Stimulated activated CD4-positive, alpha-beta T cell treated with anti-CD3 and anti-CD28 coated beads, TNF-alpha, amount 100 ng/mL, for 4 hours (primary cell): ENCODE measurements around the gene RBM20.

ENCODE experiments used
- DNase-seq, 3 experiments: peaks; one replicate each; pipeline ENCODE4 v3.0.0-alpha.2; 2020; ENCODE audit warnings: low read depth in 3 of 3

Gene RBM20

DNA sequence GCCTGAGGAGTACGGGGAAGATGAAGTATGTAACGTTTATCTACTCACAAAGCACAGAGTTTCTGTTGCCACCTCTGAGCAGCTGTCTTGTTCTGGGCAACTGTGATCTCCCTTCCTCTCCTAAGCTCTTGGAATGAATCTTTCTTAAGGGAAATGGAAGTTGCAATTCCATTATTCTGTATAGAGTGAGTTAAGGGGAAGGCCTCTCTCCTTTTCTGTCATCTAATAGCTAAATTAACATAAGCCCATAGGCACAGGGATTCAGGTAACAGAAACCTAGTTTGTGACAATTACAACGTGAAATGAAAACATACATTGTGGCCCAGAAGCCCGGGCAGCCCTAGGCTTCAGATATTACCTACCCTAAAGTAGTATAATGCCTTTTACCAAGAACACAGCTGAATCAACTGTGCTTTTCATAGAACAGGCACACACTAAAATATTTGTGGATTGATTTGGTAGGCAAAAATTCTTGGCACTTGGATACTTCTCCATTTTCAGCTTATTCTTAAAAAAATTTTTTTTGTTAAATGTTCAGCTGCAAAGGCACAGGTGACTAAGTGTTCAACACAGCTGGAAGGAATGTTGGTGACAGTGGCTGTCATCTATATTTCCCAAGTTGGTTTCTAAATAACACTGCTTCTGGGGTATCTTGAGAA, 223.8 kb downstream of the RBM20 start:
- no peak for DNase-seq

DNA sequence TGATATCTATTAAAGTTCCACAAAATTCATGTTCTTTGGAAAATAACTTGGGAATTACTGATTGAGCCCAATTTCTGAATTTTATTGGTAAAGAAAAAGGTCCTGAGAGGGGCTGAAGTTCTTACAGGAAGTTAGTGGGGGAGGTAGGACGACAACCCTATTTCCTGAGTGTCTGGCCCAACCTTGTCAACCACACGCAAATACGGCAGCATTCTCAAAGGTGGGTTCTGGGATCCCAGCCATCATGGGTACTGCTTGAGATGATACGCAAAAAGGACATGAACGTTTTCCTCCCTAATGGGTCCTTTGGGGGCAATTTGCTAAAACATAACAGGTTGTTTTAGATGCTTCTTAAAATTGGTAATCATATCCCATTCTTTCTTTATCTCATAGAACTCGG, 224.8 kb downstream of the RBM20 start:
- no peak for DNase-seq

DNA sequence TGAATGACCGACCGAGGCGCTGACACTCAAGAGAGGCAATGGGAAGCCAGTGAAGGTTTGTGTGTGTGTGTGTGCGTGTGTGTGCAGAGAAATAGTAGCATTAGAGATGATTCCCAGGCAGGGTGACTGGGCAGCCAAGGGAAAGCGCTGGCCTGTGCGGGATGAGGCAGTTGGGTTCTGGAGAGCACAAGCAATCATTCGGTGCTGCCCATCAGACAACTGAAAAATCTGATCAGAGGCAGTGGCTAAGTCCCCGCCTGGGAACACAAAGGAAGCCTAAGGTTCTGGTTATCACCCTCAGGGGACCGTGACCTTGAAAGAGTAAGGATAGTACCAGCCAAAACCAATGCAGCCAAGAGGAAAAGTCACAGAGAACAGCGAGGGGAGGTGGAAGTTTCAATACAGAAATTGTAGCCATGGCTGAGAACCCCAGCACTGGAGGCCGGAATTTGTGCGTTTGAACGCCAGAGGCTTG, 226.7 kb downstream of the RBM20 start:
- DNase-seq, result no peak

DNA sequence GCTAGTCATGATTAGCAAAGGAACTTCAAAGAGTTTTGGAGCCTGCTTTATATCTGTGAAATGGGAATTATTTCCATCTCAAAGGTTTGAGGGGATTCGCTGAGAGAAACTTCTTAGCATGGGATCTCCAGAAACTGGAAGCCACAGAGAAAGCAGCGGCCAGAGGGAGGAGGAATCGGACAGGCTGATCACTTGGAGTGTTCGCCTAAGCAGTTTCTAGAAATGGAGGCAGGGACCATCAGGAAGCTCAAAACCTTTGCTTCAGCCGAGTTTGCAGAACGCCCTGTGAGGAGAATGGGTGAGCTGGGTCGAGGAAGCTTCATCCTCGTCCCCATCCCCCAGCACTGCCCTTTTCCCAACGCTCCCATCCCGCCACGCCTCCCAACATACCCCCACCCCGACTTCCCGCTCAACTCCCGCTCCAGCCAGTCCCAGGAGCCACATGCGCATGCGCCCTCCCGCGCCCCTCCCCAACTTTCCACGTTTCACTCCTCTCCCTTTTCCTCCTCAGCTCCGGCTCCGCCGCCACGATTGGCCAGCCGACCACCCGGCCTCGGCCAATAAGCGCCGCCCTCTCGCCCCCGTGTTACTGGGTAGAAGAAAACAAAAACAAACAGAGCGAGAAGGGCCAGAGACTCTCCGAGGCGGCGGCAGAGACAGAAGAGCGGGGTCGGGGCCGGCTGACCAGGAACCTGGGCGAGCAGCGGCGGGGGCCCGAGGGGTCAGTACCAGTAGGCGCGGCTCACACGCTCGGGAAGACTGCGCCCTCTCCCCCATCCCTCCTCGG, 227.4 kb downstream of the RBM20 start, which contains the start of gene PDCD4:
Gene PDCD4 (plus strand): TSS at position 631 of the 787 bp plus-strand sequence. CDS start 4,100 bp downstream, outside the sequence.
- peak; percentile 84 to 92 (median 90) for DNase-seq

DNA sequence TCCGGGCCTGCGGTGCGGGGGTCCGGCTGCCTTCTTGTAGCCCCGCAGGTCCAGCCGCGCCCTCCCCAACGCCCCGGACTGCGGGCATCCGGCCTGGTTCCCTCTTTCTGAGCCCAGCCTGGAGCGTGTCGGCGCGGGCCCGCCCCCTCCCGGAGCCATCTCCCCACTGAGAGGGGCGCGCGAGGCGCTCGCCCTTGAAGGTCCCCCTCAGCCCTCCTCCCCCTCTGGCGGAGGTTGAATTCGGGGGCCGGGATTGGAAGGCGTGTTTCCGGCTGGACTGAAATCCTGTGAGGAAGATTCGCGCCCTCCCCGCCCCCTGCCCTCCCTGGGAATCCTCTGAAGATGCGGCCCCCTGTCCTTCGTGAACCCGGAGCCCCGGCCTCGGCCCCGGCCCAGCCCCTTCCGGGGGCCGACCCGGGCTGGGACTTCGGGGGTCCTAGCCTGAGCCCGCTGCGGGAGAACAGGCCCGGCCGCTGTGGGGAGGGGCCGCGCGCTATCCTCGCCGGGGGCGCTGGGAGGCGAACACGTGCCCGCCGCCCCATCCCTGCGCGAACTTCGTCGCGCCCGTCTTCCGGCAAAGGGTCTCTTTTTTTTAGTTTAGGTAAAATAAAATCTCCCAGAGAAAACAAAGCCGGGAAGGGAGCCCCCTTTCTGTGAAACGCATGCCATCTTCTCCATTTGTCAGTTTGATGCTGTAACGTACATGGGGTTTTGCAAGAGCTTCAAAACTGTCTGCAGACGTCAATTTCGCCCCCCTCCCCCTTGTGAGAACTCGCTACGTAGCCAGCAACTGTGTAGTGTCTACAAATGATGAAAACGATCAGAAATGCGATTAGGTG, 228.2 kb downstream of the RBM20 start:
- peak; percentile 52 to 63 (median 59) for DNase-seq

DNA sequence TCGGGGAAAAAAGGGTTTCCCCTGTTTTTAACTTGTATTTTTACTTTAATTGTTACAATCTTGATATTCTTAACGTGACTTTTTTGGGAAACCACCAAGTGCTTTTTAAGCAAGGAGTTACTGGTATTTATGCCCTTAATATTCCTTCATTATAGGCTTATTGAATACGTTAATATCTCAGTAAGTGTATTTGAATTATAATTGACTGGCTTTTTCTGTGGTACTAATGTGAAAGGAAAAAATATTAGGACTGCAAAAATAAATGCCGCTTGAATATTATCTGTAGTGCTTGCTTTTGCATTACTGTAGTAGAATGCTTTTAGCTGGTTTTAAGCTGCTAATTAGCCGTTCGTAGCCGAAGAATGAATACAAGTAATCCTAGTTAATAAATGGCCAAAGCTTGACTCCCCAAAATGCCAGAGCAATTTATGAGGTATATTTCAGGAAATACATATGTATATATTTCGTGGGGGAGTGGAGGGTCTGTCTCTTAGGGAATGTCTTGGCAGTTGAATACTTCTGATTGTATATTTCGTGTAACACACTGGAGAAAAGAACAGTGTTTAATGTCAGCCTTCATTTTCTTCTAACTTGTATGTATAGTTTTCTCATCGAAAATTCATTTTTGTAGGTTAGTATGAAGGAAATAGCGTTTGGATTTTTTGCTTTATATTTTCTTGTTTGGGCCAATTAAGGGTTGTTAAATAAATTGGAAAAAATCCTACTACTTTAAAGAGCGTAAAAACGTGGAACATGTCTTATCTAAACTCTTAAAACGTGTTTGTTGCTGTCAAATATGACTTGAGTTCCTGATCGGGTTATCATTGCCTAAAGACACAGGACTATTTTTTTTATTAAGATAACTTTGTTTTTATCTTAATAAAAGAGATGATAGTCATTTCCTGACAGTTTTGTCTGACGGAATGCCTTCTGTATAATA, 229.1 kb downstream of the RBM20 start:
- DNase-seq, result no peak

DNA sequence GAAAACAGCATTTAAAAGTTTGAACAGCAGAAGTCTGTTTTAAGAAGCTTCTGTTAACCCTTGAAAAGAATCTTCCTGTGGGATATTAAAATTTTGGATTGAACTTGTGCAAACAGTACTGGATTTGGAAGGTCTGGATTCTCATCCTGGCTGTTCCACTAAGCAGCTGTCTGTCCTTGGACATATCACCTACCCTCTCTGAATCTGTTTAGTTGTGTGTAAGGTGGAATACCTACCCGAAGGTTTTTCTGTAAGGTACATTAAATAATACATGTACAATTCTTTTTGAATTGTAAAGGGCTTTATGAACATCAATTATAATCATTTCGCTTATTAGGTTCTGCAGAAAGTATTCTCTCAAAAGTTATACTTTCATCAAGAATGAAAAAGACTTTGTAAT, 229.8 kb downstream of the RBM20 start:
- no peak for DNase-seq

DNA sequence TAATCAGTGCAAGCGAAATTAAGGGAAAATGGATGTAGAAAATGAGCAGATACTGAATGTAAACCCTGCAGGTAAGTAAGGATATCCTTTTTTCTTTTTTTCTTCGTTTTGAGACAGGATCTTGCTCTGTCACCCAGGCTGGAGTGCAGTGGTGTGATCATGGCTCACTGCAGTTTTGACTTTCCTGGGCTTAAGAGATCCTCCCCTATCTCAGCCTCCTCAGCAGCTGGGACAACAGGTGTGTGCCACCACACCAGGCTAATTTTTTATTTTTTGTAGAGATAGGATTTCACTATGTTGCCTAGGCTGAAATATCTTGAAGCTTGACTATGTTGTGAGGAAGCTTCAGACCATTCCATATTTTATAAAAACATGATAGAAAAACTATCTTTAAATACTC, 231.9 kb downstream of the RBM20 start:
- no peak for DNase-seq

DNA sequence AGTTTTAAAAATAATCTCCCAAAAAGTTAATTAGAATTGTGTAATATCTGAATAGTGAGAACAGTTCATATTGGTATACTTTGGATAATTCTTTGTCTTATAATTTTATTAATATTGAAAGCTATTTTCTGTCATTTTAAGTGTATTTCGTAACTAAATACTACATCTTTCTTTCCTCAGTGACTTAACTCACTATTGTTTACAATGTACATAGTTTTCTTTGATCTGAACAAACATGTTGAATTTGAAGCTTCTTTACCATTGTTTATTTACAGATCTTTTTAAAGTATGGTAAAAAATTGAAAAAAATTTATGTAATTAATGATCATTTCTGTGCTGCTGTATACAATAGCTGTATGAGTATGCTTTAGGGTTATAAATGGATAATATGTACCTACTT, 232.7 kb downstream of the RBM20 start:
- DNase-seq, result no peak

DNA sequence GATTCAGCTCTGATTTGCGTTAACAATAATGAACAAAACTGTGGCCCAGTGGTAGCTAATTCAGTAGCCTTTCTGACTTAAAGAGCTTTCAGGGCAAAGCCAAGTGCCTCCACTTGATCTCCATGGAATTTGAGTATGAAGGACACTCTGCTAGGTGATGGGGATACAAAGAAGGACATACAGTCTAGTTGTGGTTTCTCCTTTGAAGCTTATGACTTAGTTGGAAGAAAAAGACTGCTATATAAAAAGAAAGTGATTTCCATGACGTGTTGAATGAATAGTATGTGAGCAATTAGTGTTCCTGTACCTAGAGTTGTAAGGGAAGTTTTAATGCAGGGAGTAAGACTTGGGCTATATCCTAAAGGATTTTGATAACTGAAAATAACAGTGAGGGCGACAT, 235.9 kb downstream of the RBM20 start:
- no peak for DNase-seq

DNA sequence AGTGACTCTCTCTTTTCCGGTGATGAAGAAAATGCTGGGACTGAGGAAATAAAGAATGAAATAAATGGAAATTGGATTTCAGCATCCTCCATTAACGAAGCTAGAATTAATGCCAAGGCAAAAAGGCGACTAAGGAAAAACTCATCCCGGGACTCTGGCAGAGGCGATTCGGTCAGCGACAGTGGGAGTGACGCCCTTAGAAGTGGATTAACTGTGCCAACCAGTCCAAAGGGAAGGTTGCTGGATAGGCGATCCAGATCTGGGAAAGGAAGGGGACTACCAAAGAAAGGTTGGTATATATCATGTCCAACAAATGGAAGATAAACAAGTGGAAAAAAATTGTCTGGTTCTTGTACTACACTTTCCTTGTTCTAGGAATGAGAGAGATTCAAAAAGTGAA, 237.1 kb downstream of the RBM20 start:
- DNase-seq, result no peak

DNA sequence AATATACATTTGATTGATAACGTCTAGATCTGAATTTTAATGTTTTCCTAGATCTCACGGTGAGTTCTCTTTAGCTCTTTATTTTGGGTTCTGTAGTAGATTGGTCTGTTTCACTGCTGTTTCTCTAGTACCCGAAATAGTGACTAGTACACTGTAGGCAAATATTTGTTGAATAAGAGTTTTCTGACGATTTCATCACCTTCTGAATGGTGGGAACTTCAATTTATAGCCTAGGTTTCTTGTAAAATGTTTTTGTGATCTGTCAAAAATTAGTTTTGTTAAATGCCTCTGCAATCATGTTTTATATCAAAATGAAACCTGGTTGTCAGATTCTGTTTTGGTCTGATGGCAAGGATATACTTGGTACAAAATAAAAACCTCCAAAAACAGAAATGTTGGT, 237.8 kb downstream of the RBM20 start:
- DNase-seq, result no peak

DNA sequence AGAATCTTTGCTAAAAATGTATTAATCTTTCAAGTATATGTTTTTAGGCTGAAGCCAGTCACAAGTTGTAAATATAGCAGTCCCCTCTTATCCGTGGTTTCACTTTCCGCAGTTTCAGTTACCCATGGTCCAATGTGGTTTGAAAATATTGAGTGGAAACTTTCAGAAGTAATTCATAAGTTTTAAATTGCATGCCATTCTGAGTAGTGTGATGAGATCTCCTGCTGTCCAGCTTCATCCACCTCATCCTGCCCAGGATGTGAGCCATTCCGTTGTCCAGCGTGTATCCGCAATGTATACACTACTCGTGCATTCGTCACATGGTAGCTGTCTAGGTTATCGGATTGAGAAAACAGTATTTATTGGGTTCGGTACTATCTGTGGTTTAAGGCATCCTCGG, 239.8 kb downstream of the RBM20 start:
- no peak for DNase-seq

DNA sequence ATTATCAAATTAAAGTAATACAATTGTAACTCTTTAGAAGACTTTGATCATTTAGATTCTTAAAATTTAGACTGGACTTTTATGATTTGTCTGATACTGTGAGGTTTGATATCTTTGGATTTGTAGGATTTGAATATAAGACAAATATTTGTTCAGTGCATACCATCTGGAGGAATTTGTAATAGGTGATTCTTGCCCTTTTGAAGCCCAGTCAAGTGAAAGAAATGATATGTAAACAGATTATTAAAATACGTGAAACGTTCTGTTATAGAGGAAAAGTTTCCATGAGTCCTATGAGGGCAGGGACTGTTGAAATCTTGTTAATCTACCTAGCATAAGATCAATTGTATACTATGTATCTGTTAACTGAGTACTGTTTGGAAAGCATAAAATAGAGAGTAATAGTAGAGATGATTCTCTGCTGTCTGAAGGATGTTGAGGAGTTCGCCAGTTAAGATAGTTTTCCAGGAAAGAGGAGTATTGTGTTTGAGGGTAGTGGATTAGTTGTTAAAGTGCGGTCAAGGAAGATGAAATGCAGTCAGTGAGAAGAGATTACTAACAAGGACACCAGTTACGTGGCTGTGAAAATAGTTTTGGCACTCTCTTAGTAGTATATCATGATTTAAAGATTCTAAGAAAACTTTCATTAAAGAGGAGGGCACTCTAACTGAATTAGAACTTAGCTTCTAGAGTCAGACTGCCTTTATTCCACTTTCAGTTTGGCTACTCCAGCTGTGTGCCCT, 242.0 kb downstream of the RBM20 start:
- no peak for DNase-seq

DNA sequence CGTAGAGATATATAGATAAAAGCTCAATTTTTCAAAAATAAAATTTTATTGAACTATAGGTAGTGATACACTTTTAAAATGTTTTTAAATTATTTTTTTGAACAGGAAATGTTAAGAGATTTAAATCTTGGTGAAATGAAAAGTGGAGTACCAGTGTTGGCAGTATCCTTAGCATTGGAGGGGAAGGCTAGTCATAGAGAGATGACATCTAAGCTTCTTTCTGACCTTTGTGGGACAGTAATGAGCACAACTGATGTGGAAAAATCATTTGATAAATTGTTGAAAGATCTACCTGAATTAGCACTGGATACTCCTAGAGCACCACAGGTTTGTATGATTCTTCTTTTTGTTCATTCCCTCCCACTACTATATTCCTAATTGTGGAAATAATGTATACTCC, 243.4 kb downstream of the RBM20 start:
- DNase-seq, result no peak
